H1 (cell line): ENCODE results near the gene DHRS7B. TPM values are rescaled to one million over a fixed set of nuclear protein-coding genes. Genes with fewer than 3 reads are reported as not detected.

Experiments used
- CTCF ChIA-PET: fragments of 300-600 bp; sonication (Branson Sonifier 250); formaldehyde crosslinking; loops from one replicate; lab custom pipeline; 2021; ENCODE audit not compliant: partially characterized antibody; lab: Charles Lee
- POLR2A ChIA-PET: fragments of 300-600 bp; sonication (Branson Sonifier 250); formaldehyde crosslinking; loops from one replicate; lab custom pipeline; 2021; ENCODE audit warnings: inconsistent platforms; ENCODE audit not compliant: partially characterized antibody; lab: Charles Lee
- DNase-seq, 2 experiments: peaks; one replicate each; pipeline versions ENCODE4 v3.0.0 to v3.0.0-alpha.2; 2010 to 2022; ENCODE audit warnings: low spot score in 2 of 2, low read depth in 1 of 2, mixed read lengths in 1 of 2
- FAIRE-seq: peaks from 2 replicates; lab custom pipeline; 2011; peaks lifted over from hg19 to GRCh38; lab: Jason Lieb, UNC
- H2AFZ ChIP-seq: 2 replicates; pipeline ENCODE4 v1.8.1; 2012; ENCODE audit warnings: low read length, inconsistent platforms
- H2AK5ac ChIP-seq: 2 replicates; pipeline ENCODE4 v1.6.1; 2013; ENCODE audit warnings: low read depth, low read length
- H2BK120ac ChIP-seq: replicated peaks from 2 replicates; pipeline ENCODE3; 2013; ENCODE audit warnings: low read depth, low read length, inconsistent platforms
- H2BK12ac ChIP-seq: 2 replicates; pipeline ENCODE4 v1.6.1; 2013; ENCODE audit warnings: low read depth, low read length
- H2BK15ac ChIP-seq: 2 replicates; pipeline ENCODE4 v1.6.1; 2013; ENCODE audit warnings: low read length
- H2BK20ac ChIP-seq: 2 replicates; pipeline ENCODE4 v1.6.1; 2013; ENCODE audit warnings: low read length
- H2BK5ac ChIP-seq: 2 replicates; pipeline ENCODE4 v1.6.1; 2013; ENCODE audit warnings: low read depth, low read length
- H3K14ac ChIP-seq: 2 replicates; pipeline ENCODE4 v1.6.1; 2013; ENCODE audit warnings: inconsistent platforms; ENCODE audit not compliant: insufficient read length
- H3K18ac ChIP-seq: 2 replicates; pipeline ENCODE4 v1.6.1; 2013; ENCODE audit warnings: low read length; ENCODE audit errors: extremely low read depth
- H3K23ac ChIP-seq: 2 replicates; pipeline ENCODE4 v1.6.1; 2013; ENCODE audit warnings: inconsistent platforms; ENCODE audit not compliant: insufficient read length
- H3K23me2 ChIP-seq: 2 replicates; pipeline ENCODE4 v1.6.1; 2013; ENCODE audit warnings: low read depth, low read length
- H3K27ac ChIP-seq: 2 replicates; pipeline ENCODE4 v1.6.1; 2011; ENCODE audit warnings: low read depth, low read length, inconsistent platforms
- H3K27me3 ChIP-seq, 4 experiments: replicated peaks in 1 of 4; 1 replicate in 1 of 4; 2 replicates in 3 of 4; pipeline versions ENCODE4 v1.6.1 to v1.8.1; 2011 to 2013; ENCODE audit warnings: low read length in 3 of 4, mild to moderate bottlenecking in 3 of 4, inconsistent platforms in 2 of 4, mixed read lengths in 2 of 4, moderate library complexity in 1 of 4; ENCODE audit not compliant: control insufficient read depth in 3 of 4, insufficient read depth in 3 of 4; ENCODE audit errors: extremely low read depth in 1 of 4
- H3K36me3 ChIP-seq, 4 experiments: 2 replicates each; pipeline versions ENCODE4 v1.6.1 to v1.8.1; 2011 to 2013; ENCODE audit warnings: mild to moderate bottlenecking in 4 of 4, low read length in 3 of 4, moderate library complexity in 2 of 4, control low read depth in 1 of 4, inconsistent platforms in 1 of 4; ENCODE audit not compliant: insufficient read depth in 4 of 4, control insufficient read depth in 2 of 4
- H3K4ac ChIP-seq: replicated peaks from 2 replicates; pipeline ENCODE3; 2013; ENCODE audit warnings: low read length, low read depth, mixed read lengths, inconsistent platforms; ENCODE audit not compliant: insufficient read length
- H3K4me1 ChIP-seq, 4 experiments: replicated peaks in 1 of 4; 1 replicate in 1 of 4; 2 replicates in 3 of 4; pipeline versions ENCODE4 v1.6.1 to v1.8.1; 2011 to 2013; ENCODE audit warnings: low read length in 3 of 4, inconsistent platforms in 2 of 4, mixed read lengths in 1 of 4; ENCODE audit not compliant: insufficient read depth in 4 of 4, control insufficient read depth in 3 of 4
- H3K4me2 ChIP-seq, 2 experiments: 2 replicates each; pipeline versions ENCODE4 v1.6.1 to v1.8.1; 2011 to 2013; ENCODE audit warnings: low read depth in 2 of 2, low read length in 2 of 2, control low read depth in 1 of 2, inconsistent platforms in 1 of 2, mild to moderate bottlenecking in 1 of 2; ENCODE audit not compliant: insufficient read depth in 1 of 2
- H3K4me3 ChIP-seq, 4 experiments: fragments of 200-600, 300-600 bp in 1 of 4; sonication (generic), shearing (Covaris generic), sonication (Bioruptor Twin) in 1 of 4; 2 replicates each; pipeline versions ENCODE4 v1.5.1 to v1.8.1; 2011 to 2016; ENCODE audit warnings: low read length in 4 of 4, low read depth in 3 of 4, control low read depth in 2 of 4, inconsistent platforms in 2 of 4, mild to moderate bottlenecking in 2 of 4, mixed read lengths in 1 of 4, moderate library complexity in 1 of 4; ENCODE audit not compliant: insufficient read depth in 2 of 4; ENCODE audit errors: extremely low read depth in 1 of 4
- H3K56ac ChIP-seq: replicated peaks from 2 replicates; pipeline ENCODE3; 2013; ENCODE audit warnings: low read depth, mild to moderate bottlenecking, mixed read lengths, low read length, inconsistent platforms; ENCODE audit not compliant: insufficient read length
- H3K79me1 ChIP-seq: 2 replicates; pipeline ENCODE4 v1.6.1; 2013; ENCODE audit warnings: low read depth, low read length, control low read depth
- H3K79me2 ChIP-seq, 2 experiments: 2 replicates each; pipeline versions ENCODE4 v1.6.1 to v1.8.1; 2012 to 2013; ENCODE audit warnings: low read length in 2 of 2, mild to moderate bottlenecking in 2 of 2, inconsistent platforms in 1 of 2; ENCODE audit not compliant: insufficient read depth in 2 of 2, control insufficient read depth in 1 of 2
- H3K9ac ChIP-seq, 4 experiments: replicated peaks in 1 of 4; 1 replicate in 1 of 4; 2 replicates in 3 of 4; pipeline versions ENCODE4 v1.6.1 to v1.8.1; 2011 to 2013; ENCODE audit warnings: low read depth in 3 of 4, low read length in 3 of 4, control low read depth in 2 of 4, mild to moderate bottlenecking in 2 of 4, moderate library complexity in 2 of 4, inconsistent platforms in 1 of 4; ENCODE audit errors: extremely low read depth in 1 of 4
- H3K9me3 ChIP-seq, 2 experiments: 2 replicates each; pipeline versions ENCODE4 v1.6.1 to v1.8.1; 2012 to 2013; ENCODE audit warnings: mild to moderate bottlenecking in 2 of 2, moderate library complexity in 2 of 2, control low read depth in 1 of 2, inconsistent platforms in 1 of 2, low read depth in 1 of 2, low read length in 1 of 2, mixed read lengths in 1 of 2; ENCODE audit not compliant: insufficient read depth in 2 of 2
- H4K20me1 ChIP-seq, 2 experiments: replicated peaks in 1 of 2; 2 replicates each; pipeline versions ENCODE3 to v1.8.1; 2011 to 2013; ENCODE audit warnings: inconsistent platforms in 2 of 2, low read length in 2 of 2, mild to moderate bottlenecking in 1 of 2; ENCODE audit not compliant: insufficient read depth in 2 of 2, control insufficient read depth in 1 of 2
- H4K5ac ChIP-seq: 2 replicates; pipeline ENCODE4 v1.6.1; 2013; ENCODE audit warnings: low read length, low read depth, mixed read lengths, inconsistent platforms; ENCODE audit not compliant: insufficient read length
- H4K8ac ChIP-seq: 2 replicates; pipeline ENCODE4 v1.8.0; 2013; ENCODE audit warnings: mild to moderate bottlenecking, moderate library complexity, low read length, inconsistent platforms; ENCODE audit not compliant: insufficient read depth; ENCODE audit errors: extremely low read depth
- H4K91ac ChIP-seq: replicated peaks from 2 replicates; pipeline ENCODE3; 2013; ENCODE audit warnings: low read length, mixed read lengths, inconsistent platforms; ENCODE audit not compliant: insufficient read length
- BACH1 ChIP-seq: IDR thresholded peaks from 2 replicates; pipeline ENCODE4 v1.6.1; 2012; ENCODE audit warnings: low read length, improper control_type of control experiment
- FOSL1 ChIP-seq: IDR thresholded peaks from 2 replicates; pipeline ENCODE4 v1.6.1; 2011; ENCODE audit warnings: mild to moderate bottlenecking, low read depth, low read length, moderate library complexity; ENCODE audit not compliant: insufficient read depth
- POLR2AphosphoS5 ChIP-seq: IDR thresholded peaks from 2 replicates; pipeline ENCODE4 v1.6.1; 2011; ENCODE audit warnings: low read depth, low read length
- RXRA ChIP-seq: IDR thresholded peaks from 2 replicates; pipeline ENCODE4 v1.6.1; 2011; ENCODE audit warnings: low read depth, mild to moderate bottlenecking, low read length, moderate library complexity; ENCODE audit not compliant: insufficient read depth
- WGBS, 2 experiments: shearing (Covaris generic) in 1 of 2; methylation state at CpG; one replicate each; pipeline versions ENCODE4 v1.1.6 to v1.1.7; 2013 to 2015; ENCODE audit warnings: low lambda C conversion rate in 2 of 2, mixed read lengths in 2 of 2, inconsistent platforms in 1 of 2, low coverage in 1 of 2, missing lambda C conversion rate in 1 of 2; ENCODE audit not compliant: insufficient replicate concordance in 2 of 2, insufficient coverage in 1 of 2, insufficient read length in 1 of 2; ENCODE audit errors: extremely low coverage in 1 of 2, missing lambda C conversion rate in 1 of 2; 5-methylcytosine and 5-hydroxymethylcytosine counted together
- polyA plus RNA-seq, 7 experiments: library from polyadenylated mRNA; depleted of rRNA in 3 of 7; stranded (reverse) in 5 of 7; unstranded in 2 of 7; fragments of >200 nt in 5 of 7; fragments of 200-250 nt in 2 of 7; gene quantifications; 1 replicate in 5 of 7; 2 replicates in 1 of 7; 4 replicates in 1 of 7; pipeline versions ENCODE4 v1.2.1 to v1.2.3, GENCODE V29; 2011 to 2013; ENCODE audit warnings: missing spikeins in 2 of 7, mixed read lengths in 2 of 7
- total RNA-seq: library from RNA; stranded (reverse); fragmentation: NEBNext Ultra II Directional; extraction: Animal tissue kit (Norgen Biotek cat#: 25700); gene quantifications from 2 replicates; pipeline ENCODE4 v1.2.1, GENCODE V29; 2021
- TF ChIP-seq, protein P1 (sequence below), 3 experiments: IDR thresholded peaks; 1 replicate in 2 of 3; 2 replicates in 1 of 3; pipeline versions ENCODE4 v1.5.1 to v1.6.1; 2011; ENCODE audit warnings: low read length in 3 of 3, mild to moderate bottlenecking in 3 of 3, inconsistent platforms in 2 of 3, low read depth in 1 of 3, moderate library complexity in 1 of 3; ENCODE audit not compliant: insufficient read depth in 1 of 3; ENCODE audit errors: control extremely low read depth in 1 of 3
- TF ChIP-seq, protein P2 (sequence below): IDR thresholded peaks from 2 replicates; pipeline ENCODE4 v1.6.1; 2012; ENCODE audit warnings: inconsistent platforms

DHRS7B gene
- total and polyA plus RNA-seq, 2 of the 8 experiments (the other 6 are each of a cell fraction or from before 2014, with no cell fraction given): 11.0 to 27.9 TPM

DNA sequence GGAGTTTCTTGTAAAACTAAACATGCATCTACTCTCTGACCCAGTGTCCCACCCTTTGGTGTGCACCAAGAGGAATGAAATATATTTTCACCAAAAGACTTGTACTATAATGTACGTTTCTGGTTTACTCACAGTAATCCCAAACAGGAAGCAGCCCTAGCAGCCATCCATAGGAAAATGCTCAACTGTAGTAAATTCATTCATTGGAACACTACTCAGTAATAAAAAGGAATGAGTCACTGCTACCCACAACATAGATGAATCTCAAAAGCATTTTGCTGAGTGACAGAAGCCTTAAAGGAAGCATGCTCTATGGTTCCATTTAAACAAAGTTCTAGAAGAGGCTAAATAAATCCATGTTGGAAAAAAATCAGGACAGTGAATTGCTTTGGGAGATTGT is 37.6 kb upstream of the DHRS7B start:
- H3K36me3 ChIP-seq: no peaks in the 10 kb centered on the region
- H2AFZ ChIP-seq: no peak overlapping the region
- no peaks in the 10 kb centered on the region; a peak in 1 of 4 replicates for H3K9me3 ChIP-seq
- H3K79me1 ChIP-seq: no peaks in the 10 kb centered on the region
- no peaks in the 10 kb centered on the region for H3K4me1 ChIP-seq
- no peak overlapping the region for H3K4me3 ChIP-seq
- H4K91ac ChIP-seq: no peak overlapping the region
- H2BK15ac ChIP-seq: no peak overlapping the region
- no peak overlapping the region for H2BK20ac ChIP-seq
- no peak overlapping the region for H3K56ac ChIP-seq
- H3K9ac ChIP-seq: no peak overlapping the region
- H3K18ac ChIP-seq: no peak overlapping the region
- no peak overlapping the region for H3K4me2 ChIP-seq
- ChIA-PET POLR2A (no interaction called here), CTCF (interaction anchor here (0.6 kb wide), 1 partner anchor 14 kb away, joined by 3 read pairs; no protein-coding TSS in a partner anchor)
- no peak overlapping the region for H2BK120ac ChIP-seq
- H4K20me1 ChIP-seq: no peaks in the 10 kb centered on the region
- no peaks in the 10 kb centered on the region for H3K23me2 ChIP-seq
- no peak overlapping the region for H3K27ac ChIP-seq
- TF ChIP-seq POLR2AphosphoS5: no peak
- TF ChIP-seq, protein P1, sequence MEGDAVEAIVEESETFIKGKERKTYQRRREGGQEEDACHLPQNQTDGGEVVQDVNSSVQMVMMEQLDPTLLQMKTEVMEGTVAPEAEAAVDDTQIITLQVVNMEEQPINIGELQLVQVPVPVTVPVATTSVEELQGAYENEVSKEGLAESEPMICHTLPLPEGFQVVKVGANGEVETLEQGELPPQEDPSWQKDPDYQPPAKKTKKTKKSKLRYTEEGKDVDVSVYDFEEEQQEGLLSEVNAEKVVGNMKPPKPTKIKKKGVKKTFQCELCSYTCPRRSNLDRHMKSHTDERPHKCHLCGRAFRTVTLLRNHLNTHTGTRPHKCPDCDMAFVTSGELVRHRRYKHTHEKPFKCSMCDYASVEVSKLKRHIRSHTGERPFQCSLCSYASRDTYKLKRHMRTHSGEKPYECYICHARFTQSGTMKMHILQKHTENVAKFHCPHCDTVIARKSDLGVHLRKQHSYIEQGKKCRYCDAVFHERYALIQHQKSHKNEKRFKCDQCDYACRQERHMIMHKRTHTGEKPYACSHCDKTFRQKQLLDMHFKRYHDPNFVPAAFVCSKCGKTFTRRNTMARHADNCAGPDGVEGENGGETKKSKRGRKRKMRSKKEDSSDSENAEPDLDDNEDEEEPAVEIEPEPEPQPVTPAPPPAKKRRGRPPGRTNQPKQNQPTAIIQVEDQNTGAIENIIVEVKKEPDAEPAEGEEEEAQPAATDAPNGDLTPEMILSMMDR (IDR thresholded peaks at IDR 0.05; ENCODE audit: control extremely low read depth in 1 of 3, insufficient read depth in 1 of 3, low read depth in 1 of 3, low read length in 3 of 3): no peak
- no peak for TF ChIP-seq FOSL1
- TF ChIP-seq BACH1: no peak
- TF ChIP-seq, protein P2, sequence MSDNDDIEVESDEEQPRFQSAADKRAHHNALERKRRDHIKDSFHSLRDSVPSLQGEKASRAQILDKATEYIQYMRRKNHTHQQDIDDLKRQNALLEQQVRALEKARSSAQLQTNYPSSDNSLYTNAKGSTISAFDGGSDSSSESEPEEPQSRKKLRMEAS: no peak
- TF ChIP-seq RXRA: no peak
- no peaks in the 10 kb centered on the region for H3K27me3 ChIP-seq
- H4K5ac ChIP-seq: no peak overlapping the region
- WGBS, 2 experiments: 95% methylated on average over 1 of the region's 1 CpG; no CpG with 5 or more reads in 1 of the 2 experiments
- H3K23ac ChIP-seq: no peak overlapping the region
- no peaks in the 10 kb centered on the region for H3K79me2 ChIP-seq
- H3K4ac ChIP-seq: no peak overlapping the region
- H2BK5ac ChIP-seq: no peak overlapping the region
- FAIRE-seq: no peak
- H3K14ac ChIP-seq: no peak overlapping the region
- H4K8ac ChIP-seq: no peak overlapping the region
- no peak overlapping the region for H2BK12ac ChIP-seq
- H2AK5ac ChIP-seq: no peak overlapping the region
- DNase-seq: no peak
